ENCODE measurements around the gene EML6. TPM values are rescaled to one million over a fixed set of nuclear protein-coding genes. Genes with fewer than 3 reads are reported as not detected.

Gene EML6
- total RNA-seq, 1 experiment from 2014 or later: 6.6 TPM

DNA sequence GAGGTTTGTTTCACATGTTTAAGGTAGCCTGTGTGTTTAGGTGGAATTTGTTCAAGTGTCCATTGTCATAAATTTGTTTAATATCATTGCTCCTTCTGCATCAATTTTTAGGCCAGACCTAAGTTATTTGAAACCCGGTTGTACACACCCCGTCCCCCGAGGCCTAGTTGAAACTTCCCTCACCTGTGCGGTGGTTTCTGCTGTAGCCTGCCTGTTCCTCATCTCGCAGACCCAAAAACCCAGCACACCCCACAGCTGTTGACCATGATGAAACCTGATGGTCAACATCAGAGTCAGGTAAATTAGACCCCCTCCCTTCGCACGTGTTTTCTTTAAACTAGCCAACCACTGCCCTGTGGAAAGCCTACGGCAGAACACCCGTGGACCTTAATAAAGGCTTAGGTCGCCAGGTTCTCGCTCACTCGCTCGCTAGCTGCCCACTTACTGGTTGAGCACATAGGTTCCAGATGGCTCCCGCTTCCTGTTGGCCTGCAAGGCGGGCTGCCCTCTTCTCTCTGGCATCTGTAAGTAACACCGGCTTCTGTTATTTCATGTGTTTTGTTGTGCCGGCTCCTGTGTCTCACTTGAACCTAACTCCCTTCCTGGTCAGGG lies 64.4 kb downstream of the EML6 start:
- Histone ChIP-seq H3K27ac (ENCODE audit: low read depth, low read length) (no peak overlapping the region), H3K9me2 (ENCODE audit: insufficient read depth) (no peaks in the 10 kb centered on the region), H3K79me2 (ENCODE audit: insufficient read depth, low read length) (no peaks in the 10 kb centered on the region), H3K4me2 (ENCODE audit: low read length) (no peak overlapping the region), H4K20me1 (ENCODE audit: insufficient read depth) (no peaks in the 10 kb centered on the region), H3K9ac (ENCODE audit: low read length) (no peak overlapping the region), H3K4me1 (ENCODE audit: control insufficient read depth in 1 of 2, insufficient read depth in 2 of 2, low read length in 2 of 2) (no peaks in the 10 kb centered on the region), H3K9me3 (ENCODE audit: control insufficient read depth in 1 of 2, insufficient read depth in 1 of 2, low read depth in 1 of 2, low read length in 2 of 2) (no peaks in the 10 kb centered on the region), H2AFZ (ENCODE audit: low read depth, low read length, poor library complexity, severe bottlenecking) (no peak overlapping the region), H3K27me3 (ENCODE audit: insufficient read depth, low read length) (no peaks in the 10 kb centered on the region), H3K4me3 (replicated peaks in 1 of 2; ENCODE audit: low read depth in 1 of 2, low read length in 2 of 2) (no peak overlapping the region), H3K36me3 (ENCODE audit: control insufficient read depth in 1 of 2, insufficient read depth in 2 of 2, low read length in 2 of 2) (no peaks in the 10 kb centered on the region)
- CTCF ChIA-PET: no interaction called here
- TF ChIP-seq, protein P1, sequence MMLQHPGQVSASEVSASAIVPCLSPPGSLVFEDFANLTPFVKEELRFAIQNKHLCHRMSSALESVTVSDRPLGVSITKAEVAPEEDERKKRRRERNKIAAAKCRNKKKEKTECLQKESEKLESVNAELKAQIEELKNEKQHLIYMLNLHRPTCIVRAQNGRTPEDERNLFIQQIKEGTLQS (IDR thresholded peaks at IDR 0.05): no peak
- TF ChIP-seq EGR1 (IDR thresholded peaks at IDR 0.05; ENCODE audit: low read depth) (no peak), ZFX (IDR thresholded peaks at IDR 0.05) (no peak), CBX3 (IDR thresholded peaks at IDR 0.05; ENCODE audit: low read depth) (no peak), SP1 (IDR thresholded peaks at IDR 0.05; ENCODE audit: low read depth) (no peak), FOSL1 (IDR thresholded peaks at IDR 0.05; ENCODE audit: low read depth) (no peak), SRF (IDR thresholded peaks at IDR 0.05; ENCODE audit: low read depth) (no peak), YY1 (IDR thresholded peaks at IDR 0.05; ENCODE audit: extremely low read depth, insufficient replicate concordance, low read depth, low read length) (no peak), CEBPB (IDR thresholded peaks at IDR 0.05; ENCODE audit: low read depth) (no peak), SIN3A (IDR thresholded peaks at IDR 0.05; ENCODE audit: low read depth) (no peak), POLR2AphosphoS5 (IDR thresholded peaks at IDR 0.05; ENCODE audit: low read depth, low read length) (no peak), POLR2A (IDR thresholded peaks at IDR 0.05; ENCODE audit: borderline replicate concordance, extremely low read depth, insufficient read depth, insufficient read length) (no peak), ELF1 (IDR thresholded peaks at IDR 0.05; ENCODE audit: borderline replicate concordance, low read depth) (no peak), TCF7L2 (IDR thresholded peaks at IDR 0.05; ENCODE audit: borderline replicate concordance, extremely low read depth, insufficient read depth, insufficient read length) (no peak), JUND (IDR thresholded peaks at IDR 0.05) (no peak), EZH2phosphoT487 (IDR thresholded peaks at IDR 0.05; ENCODE audit: borderline replicate concordance) (no peak), RAD21 (IDR thresholded peaks at IDR 0.05; ENCODE audit: low read depth) (no peak)
- TF ChIP-seq, protein P2, sequence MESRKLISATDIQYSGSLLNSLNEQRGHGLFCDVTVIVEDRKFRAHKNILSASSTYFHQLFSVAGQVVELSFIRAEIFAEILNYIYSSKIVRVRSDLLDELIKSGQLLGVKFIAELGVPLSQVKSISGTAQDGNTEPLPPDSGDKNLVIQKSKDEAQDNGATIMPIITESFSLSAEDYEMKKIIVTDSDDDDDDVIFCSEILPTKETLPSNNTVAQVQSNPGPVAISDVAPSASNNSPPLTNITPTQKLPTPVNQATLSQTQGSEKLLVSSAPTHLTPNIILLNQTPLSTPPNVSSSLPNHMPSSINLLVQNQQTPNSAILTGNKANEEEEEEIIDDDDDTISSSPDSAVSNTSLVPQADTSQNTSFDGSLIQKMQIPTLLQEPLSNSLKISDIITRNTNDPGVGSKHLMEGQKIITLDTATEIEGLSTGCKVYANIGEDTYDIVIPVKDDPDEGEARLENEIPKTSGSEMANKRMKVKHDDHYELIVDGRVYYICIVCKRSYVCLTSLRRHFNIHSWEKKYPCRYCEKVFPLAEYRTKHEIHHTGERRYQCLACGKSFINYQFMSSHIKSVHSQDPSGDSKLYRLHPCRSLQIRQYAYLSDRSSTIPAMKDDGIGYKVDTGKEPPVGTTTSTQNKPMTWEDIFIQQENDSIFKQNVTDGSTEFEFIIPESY (IDR thresholded peaks at IDR 0.05; ENCODE audit: extremely low read depth, insufficient replicate concordance, low read length): no peak
- TF ChIP-seq, protein P3, sequence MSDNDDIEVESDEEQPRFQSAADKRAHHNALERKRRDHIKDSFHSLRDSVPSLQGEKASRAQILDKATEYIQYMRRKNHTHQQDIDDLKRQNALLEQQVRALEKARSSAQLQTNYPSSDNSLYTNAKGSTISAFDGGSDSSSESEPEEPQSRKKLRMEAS (IDR thresholded peaks at IDR 0.05): no peak
- no TSS peak for BruUV-seq (replicated peaks)
- ATAC-seq (no peak), DNase-seq (ENCODE audit: low read depth, low spot score) (no peak)
- POLR2A ChIA-PET: no interaction called here
- intact Hi-C loops (cut with micrococcal nuclease): no loop called here
- RAD21 ChIA-PET (ENCODE audit: low non-redundant PET in 1 of 2, low total read pairs in 2 of 2, uncharacterized antibody in 2 of 2, unreplicated experiment in 2 of 2): no interaction called here

Measured in HCT116 (cell line).